ENCODE measurements around the gene CDC42EP5.
"Not testable (repeated sequence)": the region's sequence is repeated elsewhere in the genome, so short reads cannot be mapped to it uniquely, and the experiment has no call there.

CDC42EP5 gene, protein sequence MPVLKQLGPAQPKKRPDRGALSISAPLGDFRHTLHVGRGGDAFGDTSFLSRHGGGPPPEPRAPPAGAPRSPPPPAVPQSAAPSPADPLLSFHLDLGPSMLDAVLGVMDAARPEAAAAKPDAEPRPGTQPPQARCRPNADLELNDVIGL

DNA sequence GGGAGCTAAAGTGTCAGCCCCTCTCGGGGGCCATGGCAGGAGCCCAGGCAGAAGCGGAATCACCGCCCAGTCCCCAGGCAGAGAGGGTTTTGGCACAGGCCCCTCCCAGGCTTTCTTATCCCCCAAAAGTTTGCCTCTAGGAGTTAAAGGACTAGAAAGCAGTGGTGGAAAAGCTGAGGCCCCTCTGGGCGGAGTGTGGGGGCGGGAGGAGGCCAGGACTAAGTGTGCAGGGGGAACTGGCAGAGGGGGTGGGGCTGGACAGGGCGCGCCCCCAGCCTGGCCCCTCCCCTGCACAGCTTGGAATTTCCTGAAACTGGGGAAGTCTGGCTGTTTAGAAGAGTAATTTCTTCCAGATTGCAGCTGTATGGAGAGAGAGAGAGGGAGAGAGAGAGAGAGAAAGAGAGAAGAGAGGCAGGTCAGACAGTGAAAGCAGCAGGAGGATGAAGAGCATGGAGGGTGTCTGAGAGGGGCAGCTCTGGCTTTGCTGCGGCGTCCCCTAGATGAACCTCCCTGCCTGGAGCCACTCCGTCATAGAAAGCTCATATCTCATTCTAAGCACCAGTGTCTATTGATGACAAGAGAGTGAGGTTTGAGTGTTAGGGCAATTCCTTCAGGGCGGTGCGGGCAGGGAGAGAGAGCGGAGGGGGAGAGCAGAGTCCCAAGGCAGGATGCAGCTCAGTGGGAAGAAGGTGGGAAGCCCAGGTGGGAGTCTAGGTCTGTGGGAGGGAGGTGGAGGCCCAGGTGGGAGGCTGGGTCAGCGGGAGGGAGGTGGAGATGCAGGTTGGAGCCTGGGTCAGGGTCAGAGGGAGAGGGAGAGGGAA is at the start of gene CDC42EP5:
Gene CDC42EP5 (minus strand): TSS at position 226 of the 821 bp plus-strand sequence. CDS start 7,749 bp downstream, outside the sequence.
- DNase-seq, result no peak

GRCh38 chr19:54521860-54522513 is 48.9 kb upstream of the CDC42EP5 start:
- no peak for DNase-seq

DNA sequence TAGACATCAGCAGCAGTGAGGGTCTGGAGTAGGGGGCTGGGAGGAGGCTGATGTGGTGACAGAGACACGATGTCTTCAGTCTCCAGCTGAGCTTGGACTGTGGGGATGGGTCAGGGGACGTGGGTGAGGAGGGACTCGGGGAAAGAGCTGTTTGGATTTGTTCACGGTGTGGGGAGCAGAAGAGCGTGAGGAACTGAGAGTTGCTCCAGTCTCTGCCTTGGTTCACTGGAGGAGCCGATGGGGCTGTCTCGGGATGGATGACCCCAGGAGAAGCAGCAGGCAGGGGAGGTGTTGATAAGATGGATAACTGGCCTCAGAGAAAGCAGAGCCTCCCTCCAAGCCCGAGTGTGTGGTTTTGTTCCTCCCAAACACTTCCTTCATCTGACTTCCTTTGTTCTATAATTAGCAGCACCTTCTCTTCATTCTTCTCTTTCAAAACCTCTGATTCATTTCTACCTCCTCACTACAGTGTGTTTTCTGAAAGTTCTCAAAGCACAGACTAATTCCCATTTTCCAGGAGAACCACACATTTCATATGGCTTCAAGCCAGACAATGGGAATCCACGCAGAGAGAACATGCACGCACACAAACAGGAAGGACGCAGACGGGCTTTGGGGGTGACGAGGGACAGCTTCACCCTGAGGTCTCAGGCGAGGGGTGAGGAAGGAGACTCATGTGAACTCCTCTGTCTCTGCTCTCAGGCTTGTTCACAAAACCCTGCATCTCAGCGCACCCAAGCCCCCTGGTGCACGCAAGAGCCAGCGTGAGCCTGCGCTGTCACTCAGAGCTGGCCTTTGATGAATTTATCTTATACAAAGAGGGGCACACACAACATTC is 48.1 kb upstream of the CDC42EP5 start:
- DNase-seq, result no peak

GRCh38 chr19:54518844-54519243 is 45.7 kb upstream of the CDC42EP5 start:
- no peak for DNase-seq

GRCh38 chr19:54517483-54517882 is 44.4 kb upstream of the CDC42EP5 start:
- no peak for DNase-seq

- no peak for DNase-seq
These were observed 42.1 kb upstream of the CDC42EP5 start for GRCh38 chr19:54515156-54515555.

DNA sequence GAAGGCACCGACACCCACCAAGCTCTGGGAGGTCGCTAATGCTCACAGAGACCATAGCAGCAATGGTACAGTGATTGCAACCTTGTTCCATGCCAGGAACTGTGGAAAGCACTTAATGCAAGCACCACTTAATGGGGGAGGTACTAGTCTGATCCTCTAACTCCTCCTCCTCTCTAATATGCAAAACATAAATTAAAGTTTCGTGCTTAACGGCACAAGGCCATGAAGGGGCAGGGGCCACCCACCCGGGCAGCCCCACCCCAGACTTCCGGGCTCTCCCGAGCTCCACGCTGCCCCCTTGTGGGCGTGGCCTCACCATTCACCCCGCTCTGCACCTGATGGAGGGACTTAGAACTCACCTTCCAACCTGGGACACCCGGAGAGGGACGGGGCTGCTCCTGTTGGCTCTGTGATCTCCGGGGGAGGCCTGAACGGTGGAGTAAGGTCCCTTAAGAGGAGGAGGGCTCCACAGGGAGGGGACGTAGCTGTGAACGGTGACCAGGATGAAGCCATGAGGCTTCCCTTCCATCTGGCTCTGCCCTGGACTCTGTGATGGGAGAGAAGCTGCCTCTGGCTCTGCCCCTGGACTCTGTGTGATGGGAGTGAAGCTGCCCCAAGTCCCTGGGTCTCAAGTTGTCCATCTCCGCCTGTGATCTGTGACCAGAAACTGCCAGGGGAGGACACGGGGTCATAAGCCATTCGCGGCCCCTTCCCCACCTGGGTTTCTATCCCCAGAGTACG is 36.3 kb upstream of the CDC42EP5 start:
- not testable (repeated sequence) for DNase-seq

- DNase-seq, result not testable (repeated sequence)
These were observed 35.4 kb upstream of the CDC42EP5 start for GRCh38 chr19:54508487-54508886.

DNA sequence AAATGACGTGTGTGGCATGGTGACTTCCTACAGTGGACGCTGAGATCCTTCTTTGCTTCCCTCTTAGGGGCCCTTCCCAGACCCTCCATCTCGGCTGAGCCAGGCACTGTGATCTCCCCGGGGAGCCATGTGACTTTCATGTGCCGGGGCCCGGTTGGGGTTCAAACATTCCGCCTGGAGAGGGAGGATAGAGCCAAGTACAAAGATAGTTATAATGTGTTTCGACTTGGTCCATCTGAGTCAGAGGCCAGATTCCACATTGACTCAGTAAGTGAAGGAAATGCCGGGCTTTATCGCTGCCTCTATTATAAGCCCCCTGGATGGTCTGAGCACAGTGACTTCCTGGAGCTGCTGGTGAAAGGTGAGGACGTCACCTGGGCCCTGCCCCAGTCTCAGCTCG is 34.7 kb upstream of the CDC42EP5 start:
- no peak for DNase-seq

GRCh38 chr19:54507038-54507717 is 34.1 kb upstream of the CDC42EP5 start:
- DNase-seq, result not testable (repeated sequence)

- DNase-seq, result no peak
These were observed 33.0 kb upstream of the CDC42EP5 start for GRCh38 chr19:54506079-54506478.

DNA sequence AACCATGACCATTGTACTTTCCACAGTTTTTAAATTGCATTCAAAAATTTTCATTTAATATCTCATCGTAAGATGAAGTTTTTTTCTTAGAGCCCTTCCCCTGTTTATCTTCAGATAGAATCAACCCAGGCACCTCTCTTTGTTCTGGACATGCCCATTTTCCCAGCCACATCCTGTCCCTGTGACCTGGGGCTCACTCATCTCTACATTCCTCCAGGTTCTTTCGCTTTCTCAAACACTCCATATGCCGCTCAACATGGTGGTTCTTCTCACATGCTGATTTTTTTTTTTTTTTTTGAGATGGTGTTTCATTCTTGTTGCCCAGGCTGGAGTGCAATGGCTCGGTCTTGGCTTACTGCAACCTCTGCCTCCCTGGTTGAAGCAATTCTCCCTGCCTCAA is 32.4 kb upstream of the CDC42EP5 start:
- DNase-seq, result not testable (repeated sequence)

GRCh38 chr19:54502518-54503048 is 29.5 kb upstream of the CDC42EP5 start, which contains the start of gene LAIR2:
LAIR2 (plus strand) TSS chr19:54502831; CDS start chr19:54502919, 88 bp downstream.
- no peak for DNase-seq

DNA sequence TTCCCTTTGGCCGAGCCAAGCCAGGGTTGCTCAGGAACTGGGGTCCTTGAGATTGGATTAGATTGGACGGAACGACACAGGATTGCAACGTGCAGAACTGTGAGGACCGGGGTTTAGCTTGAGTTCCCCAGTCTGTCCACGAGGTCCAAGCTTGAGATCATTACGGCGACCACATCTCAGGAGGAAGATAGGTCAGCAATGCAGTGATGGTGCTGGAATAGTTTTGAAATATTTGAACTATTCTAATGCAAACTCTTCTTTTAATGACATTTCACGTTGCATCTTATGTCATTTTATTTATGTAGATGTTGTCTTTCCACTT is 25.3 kb upstream of the CDC42EP5 start:
- not testable (repeated sequence) for DNase-seq

GRCh38 chr19:54497747-54498450 is 24.8 kb upstream of the CDC42EP5 start:
- DNase-seq, result not testable (repeated sequence)

- not testable (repeated sequence) for DNase-seq
These were observed 22.2 kb upstream of the CDC42EP5 start for GRCh38 chr19:54495284-54495683.

GRCh38 chr19:54493967-54494585 is 21.0 kb upstream of the CDC42EP5 start:
- no peak for DNase-seq

DNA sequence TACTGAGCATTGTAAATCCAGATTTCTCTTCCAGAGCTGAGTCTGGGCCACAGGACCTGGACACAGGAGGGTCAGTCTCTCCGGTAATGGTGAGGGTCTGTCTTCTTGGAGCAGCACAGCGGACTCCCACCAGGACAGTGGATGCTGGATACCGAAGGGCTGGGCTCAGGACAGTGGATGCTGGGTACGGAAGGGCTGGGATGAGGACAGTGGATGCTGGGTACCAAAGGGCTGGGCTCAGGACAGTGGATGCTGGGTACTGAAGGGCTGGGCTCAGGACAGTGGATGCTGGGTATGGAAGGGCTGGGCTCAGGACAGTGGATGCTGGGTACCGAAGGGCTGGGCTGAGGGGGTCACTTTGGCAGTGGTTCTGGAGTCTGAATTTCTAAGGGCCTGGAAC is 20.0 kb upstream of the CDC42EP5 start:
- not testable (repeated sequence) for DNase-seq

- no peak for DNase-seq
These were observed 19.5 kb upstream of the CDC42EP5 start for GRCh38 chr19:54492568-54492967.

GRCh38 chr19:54489766-54490165 is 16.7 kb upstream of the CDC42EP5 start:
- DNase-seq, result no peak

Data from NCI-H1694 treated with DMSO at 0.1 percent for 48 hours (cell line).